ENCODE measurements around the gene OCSTAMP.

The OCSTAMP gene

GRCh38 chr20:46523108-46523507 is 27.3 kb downstream of the OCSTAMP start:
- Histone ChIP-seq H3K36me3 (ENCODE audit: control insufficient read depth in 4 of 4, insufficient read depth in 4 of 4, low read length in 3 of 4) (no peaks in the 10 kb centered on the region), H3K27ac (ENCODE audit: insufficient read depth in 1 of 2, low read depth in 1 of 2, low read length in 2 of 2, poor library complexity in 1 of 2, severe bottlenecking in 2 of 2) (no peak overlapping the region), H3K27me3 (replicated peaks in 2 of 5; ENCODE audit: control insufficient read depth in 4 of 5, insufficient read depth in 5 of 5, low read length in 4 of 5) (peaks cover 0 to 2% (median 0%) of the 10 kb centered on the region in 5 experiments), H3K4me3 (ENCODE audit: control insufficient read depth in 1 of 7, extremely low read depth in 1 of 7, insufficient read depth in 4 of 7, low read depth in 2 of 7, low read length in 6 of 7) (no peak overlapping the region), H3K9me3 (ENCODE audit: control extremely low read depth in 1 of 5, control insufficient read depth in 4 of 5, insufficient read depth in 2 of 5, low read depth in 1 of 5, low read length in 4 of 5) (no peaks in the 10 kb centered on the region), H3K4me1 (ENCODE audit: control extremely low read depth in 1 of 4, control insufficient read depth in 4 of 4, insufficient read depth in 4 of 4, low read length in 3 of 4) (no peaks in the 10 kb centered on the region)
- ChIA-PET POLR2A (interaction anchor here (1.0 kb wide), 1 partner anchor 9 kb away, joined by 5 read pairs; no protein-coding TSS in a partner anchor), CTCF (interaction anchor here (0.8 to 2.4 kb wide), 11 partner anchors 8 to 159 kb away, joined by 3 to 12 read pairs (median 4); no protein-coding TSS in a partner anchor)
- no peak for DNase-seq
- 89% methylated on average over 4 of the region's 5 CpGs for WGBS (ENCODE audit: insufficient coverage)

- DNase-seq, result peak; percentile 58 to 81 (median 78)
- 33% methylated on average over 4 of the region's 4 CpGs for WGBS (ENCODE audit: insufficient coverage)
Measured at GRCh38 chr20:46520976-46521579, 29.4 kb downstream of the OCSTAMP start.

GRCh38 chr20:46520540-46520939 is 29.9 kb downstream of the OCSTAMP start:
- Histone ChIP-seq H3K36me3 (ENCODE audit: control insufficient read depth in 4 of 4, insufficient read depth in 4 of 4, low read length in 3 of 4) (no peaks in the 10 kb centered on the region), H3K27ac (ENCODE audit: insufficient read depth in 1 of 2, low read depth in 1 of 2, low read length in 2 of 2, poor library complexity in 1 of 2, severe bottlenecking in 2 of 2) (no peak overlapping the region), H3K27me3 (replicated peaks in 2 of 5; ENCODE audit: control insufficient read depth in 4 of 5, insufficient read depth in 5 of 5, low read length in 4 of 5) (peaks cover 0 to 1% (median 0%) of the 10 kb centered on the region in 5 experiments), H3K4me1 (ENCODE audit: control extremely low read depth in 1 of 4, control insufficient read depth in 4 of 4, insufficient read depth in 4 of 4, low read length in 3 of 4) (no peaks in the 10 kb centered on the region), H3K9me3 (ENCODE audit: control extremely low read depth in 1 of 5, control insufficient read depth in 4 of 5, insufficient read depth in 2 of 5, low read depth in 1 of 5, low read length in 4 of 5) (peaks cover 0 to 1% (median 0%) of the 10 kb centered on the region in 5 experiments), H3K4me3 (ENCODE audit: control insufficient read depth in 1 of 7, extremely low read depth in 1 of 7, insufficient read depth in 4 of 7, low read depth in 2 of 7, low read length in 6 of 7) (no peak overlapping the region)
- POLR2A ChIA-PET, result no interaction called here
- 90% methylated on average over 2 of the region's 4 CpGs for WGBS (ENCODE audit: insufficient coverage)
- CTCF ChIA-PET, result interaction anchor here (0.9 to 3.9 kb wide), 14 partner anchors 10 to 179 kb away, joined by 3 to 29 read pairs (median 6); partner anchors contain the start of gene OCSTAMP
- no peak for DNase-seq

More at GRCh38 chr20:46520976-46521579, 29.4 kb downstream of the OCSTAMP start:
- no peak overlapping the region for H3K4me3 ChIP-seq (ENCODE audit: control insufficient read depth in 1 of 7, extremely low read depth in 1 of 7, insufficient read depth in 4 of 7, low read depth in 2 of 7, low read length in 6 of 7)
- CTCF ChIA-PET, result interaction anchor here (0.8 to 3.9 kb wide), 13 partner anchors 11 to 174 kb away, joined by 3 to 29 read pairs (median 4); partner anchors contain the start of gene OCSTAMP
- no peaks in the 10 kb centered on the region for H3K4me1 ChIP-seq (ENCODE audit: control extremely low read depth in 1 of 4, control insufficient read depth in 4 of 4, insufficient read depth in 4 of 4, low read length in 3 of 4)
- POLR2A ChIA-PET, result no interaction called here
- peaks cover 0 to 1% (median 0%) of the 10 kb centered on the region in 5 experiments for H3K27me3 ChIP-seq (replicated peaks in 2 of 5; ENCODE audit: control insufficient read depth in 4 of 5, insufficient read depth in 5 of 5, low read length in 4 of 5)
- H3K27ac ChIP-seq (ENCODE audit: insufficient read depth in 1 of 2, low read depth in 1 of 2, low read length in 2 of 2, poor library complexity in 1 of 2, severe bottlenecking in 2 of 2), result no peak overlapping the region
- peaks cover 0 to 1% (median 0%) of the 10 kb centered on the region in 5 experiments for H3K9me3 ChIP-seq (ENCODE audit: control extremely low read depth in 1 of 5, control insufficient read depth in 4 of 5, insufficient read depth in 2 of 5, low read depth in 1 of 5, low read length in 4 of 5)
- no peaks in the 10 kb centered on the region for H3K36me3 ChIP-seq (ENCODE audit: control insufficient read depth in 4 of 4, insufficient read depth in 4 of 4, low read length in 3 of 4)

- Histone ChIP-seq H3K4me3 (ENCODE audit: control insufficient read depth in 1 of 7, extremely low read depth in 1 of 7, insufficient read depth in 4 of 7, low read depth in 2 of 7, low read length in 6 of 7) (no peak overlapping the region), H3K27me3 (replicated peaks in 2 of 5; ENCODE audit: control insufficient read depth in 4 of 5, insufficient read depth in 5 of 5, low read length in 4 of 5) (no peaks in the 10 kb centered on the region), H3K4me1 (ENCODE audit: control extremely low read depth in 1 of 4, control insufficient read depth in 4 of 4, insufficient read depth in 4 of 4, low read length in 3 of 4) (no peaks in the 10 kb centered on the region), H3K9me3 (ENCODE audit: control extremely low read depth in 1 of 5, control insufficient read depth in 4 of 5, insufficient read depth in 2 of 5, low read depth in 1 of 5, low read length in 4 of 5) (peaks cover 0 to 1% (median 0%) of the 10 kb centered on the region in 5 experiments), H3K27ac (ENCODE audit: insufficient read depth in 1 of 2, low read depth in 1 of 2, low read length in 2 of 2, poor library complexity in 1 of 2, severe bottlenecking in 2 of 2) (no peak overlapping the region), H3K36me3 (ENCODE audit: control insufficient read depth in 4 of 4, insufficient read depth in 4 of 4, low read length in 3 of 4) (no peaks in the 10 kb centered on the region)
- 100% methylated on average over 2 of the region's 3 CpGs for WGBS (ENCODE audit: insufficient coverage)
- DNase-seq, result no peak
- CTCF ChIA-PET, result interaction anchor here (1.0 to 3.9 kb wide), 12 partner anchors 9 to 180 kb away, joined by 3 to 29 read pairs (median 6); partner anchors contain the start of gene OCSTAMP
- POLR2A ChIA-PET, result no interaction called here
Measured at GRCh38 chr20:46519471-46520068, 30.9 kb downstream of the OCSTAMP start.

- Histone ChIP-seq H3K36me3 (ENCODE audit: control insufficient read depth in 4 of 4, insufficient read depth in 4 of 4, low read length in 3 of 4) (no peaks in the 10 kb centered on the region), H3K4me1 (ENCODE audit: control extremely low read depth in 1 of 4, control insufficient read depth in 4 of 4, insufficient read depth in 4 of 4, low read length in 3 of 4) (peaks cover 7 to 23% (median 17%) of the 10 kb centered on the region in 4 experiments), H3K4me3 (ENCODE audit: control insufficient read depth in 1 of 7, extremely low read depth in 1 of 7, insufficient read depth in 4 of 7, low read depth in 2 of 7, low read length in 6 of 7) (peak within 1 kb of the TSS; percentile 64 to 85 (median 81)), H3K27ac (ENCODE audit: insufficient read depth in 1 of 2, low read depth in 1 of 2, low read length in 2 of 2, poor library complexity in 1 of 2, severe bottlenecking in 2 of 2) (no peak within 1 kb of the TSS), H3K27me3 (replicated peaks in 2 of 5; ENCODE audit: control insufficient read depth in 4 of 5, insufficient read depth in 5 of 5, low read length in 4 of 5) (no peaks in the 10 kb centered on the region), H3K9me3 (ENCODE audit: control extremely low read depth in 1 of 5, control insufficient read depth in 4 of 5, insufficient read depth in 2 of 5, low read depth in 1 of 5, low read length in 4 of 5) (peaks cover 0 to 1% (median 0%) of the 10 kb centered on the region in 5 experiments)
- POLR2A ChIA-PET, result no interaction called here
- CTCF ChIA-PET, result interaction anchor here (0.7 to 1.7 kb wide), 3 partner anchors 26 to 61 kb away, joined by 3 to 4 read pairs (median 3); partner anchors contain the start of gene OCSTAMP
- DNase-seq, result peak; percentile 21 to 60 (median 51)
- WGBS (ENCODE audit: insufficient coverage), result 4% methylated on average over 43 of the region's 49 CpGs
Measured at GRCh38 chr20:46512943-46513844, 37.3 kb downstream of the OCSTAMP start, which contains the start of gene ZNF334. TSS of gene ZNF334 (minus strand) at chr20:46513559. CDS start at chr20:46512102, 1,457 bp downstream.

- ChIA-PET CTCF (interaction anchor here (0.8 to 2.7 kb wide), 5 partner anchors 10 to 28 kb away, joined by 3 to 11 read pairs (median 3); no protein-coding TSS in a partner anchor), POLR2A (no interaction called here)
- Histone ChIP-seq H3K27me3 (replicated peaks in 2 of 5; ENCODE audit: control insufficient read depth in 4 of 5, insufficient read depth in 5 of 5, low read length in 4 of 5) (no peaks in the 10 kb centered on the region), H3K4me1 (ENCODE audit: control extremely low read depth in 1 of 4, control insufficient read depth in 4 of 4, insufficient read depth in 4 of 4, low read length in 3 of 4) (peaks cover 7 to 23% (median 17%) of the 10 kb centered on the region in 4 experiments), H3K4me3 (ENCODE audit: control insufficient read depth in 1 of 7, extremely low read depth in 1 of 7, insufficient read depth in 4 of 7, low read depth in 2 of 7, low read length in 6 of 7) (peak overlapping the region in 1 of 7 experiments; percentile 26), H3K27ac (ENCODE audit: insufficient read depth in 1 of 2, low read depth in 1 of 2, low read length in 2 of 2, poor library complexity in 1 of 2, severe bottlenecking in 2 of 2) (no peak overlapping the region), H3K36me3 (ENCODE audit: control insufficient read depth in 4 of 4, insufficient read depth in 4 of 4, low read length in 3 of 4) (peaks cover 0 to 17% (median 0%) of the 10 kb centered on the region in 4 experiments), H3K9me3 (ENCODE audit: control extremely low read depth in 1 of 5, control insufficient read depth in 4 of 5, insufficient read depth in 2 of 5, low read depth in 1 of 5, low read length in 4 of 5) (peaks cover 0 to 21% (median 2%) of the 10 kb centered on the region in 5 experiments)
- peak; percentile 71 to 96 (median 92) for DNase-seq
- no CpG with 5 or more reads among the region's 2 CpGs for WGBS (ENCODE audit: insufficient coverage)
Measured at GRCh38 chr20:46509523-46509922, 40.9 kb downstream of the OCSTAMP start.

Measured in common myeloid progenitor, CD34-positive (primary cell).